GM06990 (cell line): Measurements from ENCODE around the gene SATB1.

Source experiments
- DNase-seq: peaks from one replicate; pipeline ENCODE4 v3.0.0-alpha.2; 2011; ENCODE audit not compliant: insufficient read length; ENCODE audit errors: extremely low read depth
- H3K27me3 ChIP-seq: replicated peaks from 2 replicates; pipeline ENCODE4 v1.6.0; 2011; ENCODE audit warnings: low read length; ENCODE audit not compliant: control insufficient read depth, insufficient read depth
- H3K36me3 ChIP-seq: 2 replicates; pipeline ENCODE4 v1.5.1; 2011; ENCODE audit warnings: low read length; ENCODE audit not compliant: control insufficient read depth, insufficient read depth
- H3K4me3 ChIP-seq: replicated peaks from 2 replicates; pipeline ENCODE4 v1.5.1; 2011; ENCODE audit warnings: low read depth, mild to moderate bottlenecking, control low read depth, low read length
- CTCF ChIP-seq: IDR thresholded peaks from 2 replicates; pipeline ENCODE4 v1.5.1; 2011; ENCODE audit warnings: low read length, control low read depth, mild to moderate bottlenecking, inconsistent platforms; ENCODE audit not compliant: insufficient read depth, poor library complexity, severe bottlenecking

SATB1 gene

GRCh38 chr3:18442756-18443664 lies 17.9 kb upstream of the SATB1 start:
- no peak overlapping the region for H3K4me3 ChIP-seq
- DNase-seq = no peak
- TF ChIP-seq CTCF = no peak
- no peaks in the 10 kb centered on the region for H3K36me3 ChIP-seq
- peaks cover 5% of the 10 kb centered on the region for H3K27me3 ChIP-seq

- no peaks in the 10 kb centered on the region for H3K36me3 ChIP-seq
- H3K4me3 ChIP-seq = no peak overlapping the region
- TF ChIP-seq CTCF = no peak
- H3K27me3 ChIP-seq = peaks cover 5% of the 10 kb centered on the region
- no peak for DNase-seq
Observed at GRCh38 chr3:18441551-18441950, 16.4 kb upstream of the SATB1 start.

GRCh38 chr3:18440066-18440722 lies 15.1 kb upstream of the SATB1 start:
- no peaks in the 10 kb centered on the region for H3K36me3 ChIP-seq
- no peak for TF ChIP-seq CTCF
- H3K4me3 ChIP-seq = no peak overlapping the region
- H3K27me3 ChIP-seq = peaks cover 5% of the 10 kb centered on the region
- DNase-seq = no peak

- Histone ChIP-seq H3K4me3 (no peak overlapping the region), H3K36me3 (no peaks in the 10 kb centered on the region), H3K27me3 (peaks cover 5% of the 10 kb centered on the region)
- DNase-seq = no peak
- no peak for TF ChIP-seq CTCF
Observed at GRCh38 chr3:18439281-18439680, 14.1 kb upstream of the SATB1 start.

GRCh38 chr3:18438586-18438985 lies 13.4 kb upstream of the SATB1 start:
- no peak for DNase-seq

More at GRCh38 chr3:18438586-18438985, 13.4 kb upstream of the SATB1 start:
- H3K27me3 ChIP-seq = peaks cover 2% of the 10 kb centered on the region
- H3K36me3 ChIP-seq = no peaks in the 10 kb centered on the region
- no peak for TF ChIP-seq CTCF
- no peak overlapping the region for H3K4me3 ChIP-seq
